ENCODE data around the gene MBP.

The MBP gene

DNA sequence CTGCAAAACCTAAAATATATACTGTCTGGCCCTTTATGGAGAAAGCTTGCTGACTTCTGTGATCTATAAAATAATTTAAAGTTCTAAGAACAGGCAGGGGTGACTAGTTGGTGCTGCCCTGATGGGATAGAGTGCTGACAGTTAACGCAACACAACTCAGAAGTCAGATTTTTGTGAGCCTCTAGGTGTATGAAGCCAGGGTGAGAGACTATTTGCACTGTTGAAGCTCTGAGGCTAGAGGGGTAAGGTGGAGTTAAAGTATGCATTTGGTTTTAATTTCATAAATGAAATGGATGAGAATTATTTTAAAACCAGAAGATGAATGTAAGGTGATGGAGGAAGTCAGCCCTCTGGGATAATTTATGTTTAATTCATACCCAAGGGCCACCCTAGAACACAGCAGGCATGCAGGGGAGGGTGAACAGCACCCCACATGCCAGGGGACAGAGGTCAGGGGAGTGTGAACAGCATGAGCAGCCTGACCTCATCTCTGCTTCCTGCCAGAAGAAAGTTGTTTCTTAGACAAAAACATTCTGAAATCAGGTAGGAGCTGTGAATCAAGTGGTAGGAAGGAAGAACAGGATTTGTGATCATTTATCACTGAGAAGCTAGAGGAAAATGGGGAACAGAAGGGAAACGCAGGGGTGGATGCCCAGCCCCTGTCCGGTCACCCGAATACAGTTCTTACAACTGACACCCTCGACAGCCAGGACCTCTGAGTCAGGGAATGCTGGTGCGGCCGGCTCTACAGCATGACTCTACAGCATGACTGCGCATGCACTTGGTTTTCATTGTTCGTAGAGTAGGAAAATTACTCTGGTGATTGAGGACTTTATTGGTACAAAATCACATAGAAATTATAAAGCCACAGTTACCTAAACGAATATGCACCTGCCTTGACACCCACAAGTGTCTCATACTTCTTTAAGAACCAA lies 93.1 kb downstream of the MBP start:
- WGBS, 2 experiments (ENCODE audit: insufficient coverage in 2 of 2), result 76 to 97% methylated on average over 2 to 5 of the region's 10 CpGs
- no peaks in the 10 kb centered on the region for H3K9me3 ChIP-seq (ENCODE audit: control insufficient read depth, low read length)

GRCh38 chr18:77038182-77038858 lies 94.3 kb downstream of the MBP start:
- Histone ChIP-seq H3K27ac (ENCODE audit: low read depth, low read length, severe bottlenecking) (no peak overlapping the region), H3K36me3 (ENCODE audit: control insufficient read depth, insufficient read depth, low read length) (no peaks in the 10 kb centered on the region), H3K4me3 (ENCODE audit: extremely low read depth, insufficient read depth, low read length, poor library complexity, severe bottlenecking) (no peak overlapping the region), H3K4me1 (ENCODE audit: control insufficient read depth, insufficient read depth, low read length, poor library complexity, severe bottlenecking) (no peaks in the 10 kb centered on the region), H3K9me3 (ENCODE audit: control insufficient read depth, low read length) (no peaks in the 10 kb centered on the region)
- WGBS, 2 experiments (ENCODE audit: insufficient coverage in 2 of 2), result 71 to 86% methylated on average over 1 of the region's 3 CpGs

More for the DNA sequence above, 93.1 kb downstream of the MBP start:
- Histone ChIP-seq H3K36me3 (ENCODE audit: control insufficient read depth, insufficient read depth, low read length) (no peaks in the 10 kb centered on the region), H3K4me1 (ENCODE audit: control insufficient read depth, insufficient read depth, low read length, poor library complexity, severe bottlenecking) (no peaks in the 10 kb centered on the region), H3K27ac (ENCODE audit: low read depth, low read length, severe bottlenecking) (no peak overlapping the region), H3K4me3 (ENCODE audit: extremely low read depth, insufficient read depth, low read length, poor library complexity, severe bottlenecking) (no peak overlapping the region)

GRCh38 chr18:77037567-77037966 lies 95.0 kb downstream of the MBP start:
- WGBS, 2 experiments (ENCODE audit: insufficient coverage in 2 of 2), result 89 to 91% methylated on average over 8 to 10 of the region's 13 CpGs
- H3K4me1 ChIP-seq (ENCODE audit: control insufficient read depth, insufficient read depth, low read length, poor library complexity, severe bottlenecking), result no peaks in the 10 kb centered on the region
- no peaks in the 10 kb centered on the region for H3K9me3 ChIP-seq (ENCODE audit: control insufficient read depth, low read length)
- no peak overlapping the region for H3K27ac ChIP-seq (ENCODE audit: low read depth, low read length, severe bottlenecking)
- H3K36me3 ChIP-seq (ENCODE audit: control insufficient read depth, insufficient read depth, low read length), result no peaks in the 10 kb centered on the region
- no peak overlapping the region for H3K4me3 ChIP-seq (ENCODE audit: extremely low read depth, insufficient read depth, low read length, poor library complexity, severe bottlenecking)

DNA sequence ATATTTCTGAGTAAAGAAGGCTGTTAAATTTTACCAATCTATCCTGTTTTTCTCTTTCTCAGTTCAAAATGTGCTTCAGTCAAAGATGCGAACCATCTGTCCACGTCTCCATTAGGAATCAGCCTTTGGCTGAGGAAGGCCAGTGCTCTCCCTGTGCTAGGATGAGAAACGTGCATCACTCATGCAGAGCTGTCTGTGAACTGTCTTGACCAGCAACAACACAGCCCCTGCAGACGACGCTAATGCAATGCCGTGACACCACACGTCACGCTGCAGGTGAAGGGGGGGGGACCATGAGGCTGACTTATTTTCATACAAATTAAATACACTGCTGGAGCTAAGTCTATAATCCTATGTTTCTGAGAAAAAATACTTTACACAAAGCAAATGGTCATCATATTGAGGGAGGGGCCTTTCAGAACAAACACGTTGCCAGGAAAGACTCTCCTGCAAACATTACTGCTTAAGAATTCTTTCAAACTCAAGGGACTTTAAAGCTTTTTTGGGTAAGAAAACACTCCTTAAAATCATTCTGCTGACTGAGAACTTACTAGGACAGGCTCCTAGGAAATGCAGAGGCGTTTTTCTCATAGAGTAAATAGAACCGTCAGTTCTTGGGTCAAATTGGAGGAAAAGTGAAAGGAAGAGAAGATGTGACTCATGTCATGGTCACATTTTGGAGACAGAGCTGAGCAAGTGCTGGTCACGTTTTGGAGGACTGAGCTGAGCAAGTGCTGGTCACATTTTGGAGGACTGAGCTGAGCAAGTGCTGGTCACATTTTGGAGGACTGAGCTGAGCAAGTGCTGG lies 97.0 kb downstream of the MBP start:
- no peak overlapping the region for H3K4me3 ChIP-seq (ENCODE audit: extremely low read depth, insufficient read depth, low read length, poor library complexity, severe bottlenecking)
- whole genome bisulfite sequencing, 2 experiments (ENCODE audit: insufficient coverage in 2 of 2), result 66 to 67% methylated on average over 6 to 9 of the region's 12 CpGs

GRCh38 chr18:77033575-77033974 lies 99.0 kb downstream of the MBP start:
- WGBS, 2 experiments (ENCODE audit: insufficient coverage in 2 of 2), result 80 to 87% methylated on average over 2 of the region's 3 CpGs

More for the DNA sequence above, 97.0 kb downstream of the MBP start:
- Histone ChIP-seq H3K27ac (ENCODE audit: low read depth, low read length, severe bottlenecking) (no peak overlapping the region), H3K4me1 (ENCODE audit: control insufficient read depth, insufficient read depth, low read length, poor library complexity, severe bottlenecking) (no peaks in the 10 kb centered on the region), H3K9me3 (ENCODE audit: control insufficient read depth, low read length) (no peaks in the 10 kb centered on the region), H3K36me3 (ENCODE audit: control insufficient read depth, insufficient read depth, low read length) (no peaks in the 10 kb centered on the region)

DNA sequence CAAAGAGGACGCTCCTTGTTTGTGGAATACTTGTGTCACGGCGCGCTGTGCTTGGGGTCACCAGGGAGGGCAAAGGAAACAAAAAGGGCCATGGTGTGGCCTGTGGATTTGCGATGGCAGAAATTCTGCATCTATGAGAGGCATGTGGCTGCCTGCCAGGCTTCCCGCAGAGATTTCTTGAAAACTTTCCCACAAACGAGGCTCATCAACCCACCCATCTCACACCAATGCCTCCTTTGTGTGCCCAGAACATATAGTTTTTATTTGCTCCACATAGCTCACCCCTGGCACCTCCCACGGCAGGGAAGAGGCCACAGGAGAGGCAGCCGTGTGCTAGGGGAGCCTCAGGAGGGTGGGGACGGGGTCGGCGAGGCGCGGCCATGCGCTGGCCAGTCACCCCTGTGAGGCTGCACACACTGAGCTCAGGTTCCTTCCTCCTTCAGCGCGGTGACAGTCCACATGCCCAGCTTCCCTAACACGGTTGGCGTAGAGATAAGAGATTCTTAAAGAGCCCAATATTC lies 100.3 kb downstream of the MBP start:
- 84 to 89% methylated on average over 18 to 19 of the region's 19 CpGs for WGBS, 2 experiments (ENCODE audit: insufficient coverage in 2 of 2)

More at GRCh38 chr18:77033575-77033974, 99.0 kb downstream of the MBP start:
- Histone ChIP-seq H3K27ac (ENCODE audit: low read depth, low read length, severe bottlenecking) (no peak overlapping the region), H3K4me3 (ENCODE audit: extremely low read depth, insufficient read depth, low read length, poor library complexity, severe bottlenecking) (no peak overlapping the region), H3K36me3 (ENCODE audit: control insufficient read depth, insufficient read depth, low read length) (no peaks in the 10 kb centered on the region), H3K9me3 (ENCODE audit: control insufficient read depth, low read length) (no peaks in the 10 kb centered on the region), H3K4me1 (ENCODE audit: control insufficient read depth, insufficient read depth, low read length, poor library complexity, severe bottlenecking) (no peaks in the 10 kb centered on the region)

GRCh38 chr18:77031662-77032061 lies 100.9 kb downstream of the MBP start:
- Histone ChIP-seq H3K4me1 (ENCODE audit: control insufficient read depth, insufficient read depth, low read length, poor library complexity, severe bottlenecking) (no peaks in the 10 kb centered on the region), H3K27ac (ENCODE audit: low read depth, low read length, severe bottlenecking) (no peak overlapping the region), H3K4me3 (ENCODE audit: extremely low read depth, insufficient read depth, low read length, poor library complexity, severe bottlenecking) (no peak overlapping the region), H3K9me3 (ENCODE audit: control insufficient read depth, low read length) (no peaks in the 10 kb centered on the region), H3K36me3 (ENCODE audit: control insufficient read depth, insufficient read depth, low read length) (no peaks in the 10 kb centered on the region)
- 83 to 91% methylated on average over 6 to 9 of the region's 9 CpGs for WGBS, 2 experiments (ENCODE audit: insufficient coverage in 2 of 2)

More for the DNA sequence above, 100.3 kb downstream of the MBP start:
- Histone ChIP-seq H3K4me1 (ENCODE audit: control insufficient read depth, insufficient read depth, low read length, poor library complexity, severe bottlenecking) (no peaks in the 10 kb centered on the region), H3K27ac (ENCODE audit: low read depth, low read length, severe bottlenecking) (no peak overlapping the region), H3K4me3 (ENCODE audit: extremely low read depth, insufficient read depth, low read length, poor library complexity, severe bottlenecking) (no peak overlapping the region), H3K36me3 (ENCODE audit: control insufficient read depth, insufficient read depth, low read length) (no peaks in the 10 kb centered on the region), H3K9me3 (ENCODE audit: control insufficient read depth, low read length) (no peaks in the 10 kb centered on the region)

GRCh38 chr18:77030201-77030600 lies 102.4 kb downstream of the MBP start:
- no peaks in the 10 kb centered on the region for H3K36me3 ChIP-seq (ENCODE audit: control insufficient read depth, insufficient read depth, low read length)
- H3K27ac ChIP-seq (ENCODE audit: low read depth, low read length, severe bottlenecking), result no peak overlapping the region
- no peaks in the 10 kb centered on the region for H3K4me1 ChIP-seq (ENCODE audit: control insufficient read depth, insufficient read depth, low read length, poor library complexity, severe bottlenecking)
- no peaks in the 10 kb centered on the region for H3K9me3 ChIP-seq (ENCODE audit: control insufficient read depth, low read length)
- 97% methylated on average over 7 of the region's 7 CpGs for WGBS, 2 experiments (ENCODE audit: insufficient coverage in 2 of 2)
- no peak overlapping the region for H3K4me3 ChIP-seq (ENCODE audit: extremely low read depth, insufficient read depth, low read length, poor library complexity, severe bottlenecking)

GRCh38 chr18:77025831-77026363 lies 106.7 kb downstream of the MBP start:
- Histone ChIP-seq H3K4me1 (ENCODE audit: control insufficient read depth, insufficient read depth, low read length, poor library complexity, severe bottlenecking) (no peaks in the 10 kb centered on the region), H3K27ac (ENCODE audit: low read depth, low read length, severe bottlenecking) (no peak overlapping the region), H3K36me3 (ENCODE audit: control insufficient read depth, insufficient read depth, low read length) (no peaks in the 10 kb centered on the region), H3K4me3 (ENCODE audit: extremely low read depth, insufficient read depth, low read length, poor library complexity, severe bottlenecking) (no peak overlapping the region), H3K9me3 (ENCODE audit: control insufficient read depth, low read length) (no peaks in the 10 kb centered on the region)
- 92 to 96% methylated on average over 28 of the region's 28 CpGs for WGBS, 2 experiments (ENCODE audit: insufficient coverage in 2 of 2)

DNA sequence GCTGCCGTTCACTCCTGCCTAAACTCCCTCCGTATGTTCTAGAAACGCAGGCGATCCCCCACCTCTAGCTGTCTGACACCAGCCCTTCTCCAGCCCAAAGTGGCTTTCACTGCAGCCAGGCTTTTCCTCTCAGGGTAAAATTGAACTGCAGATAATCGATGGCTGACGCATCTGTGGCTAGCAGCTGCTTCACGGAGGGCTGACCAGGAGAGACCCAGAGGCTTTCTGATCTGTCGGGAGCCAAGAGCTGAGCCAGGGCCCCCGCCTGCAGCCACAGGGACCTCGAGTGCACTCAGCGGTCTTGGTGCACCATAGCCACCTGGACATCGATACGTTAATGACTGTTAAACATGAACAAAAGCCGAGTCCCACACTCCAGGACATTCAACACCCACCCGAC lies 107.5 kb downstream of the MBP start:
- no peak overlapping the region for H3K4me3 ChIP-seq (ENCODE audit: extremely low read depth, insufficient read depth, low read length, poor library complexity, severe bottlenecking)
- WGBS, 2 experiments (ENCODE audit: insufficient coverage in 2 of 2), result 89 to 90% methylated on average over 11 to 15 of the region's 15 CpGs
- H3K36me3 ChIP-seq (ENCODE audit: control insufficient read depth, insufficient read depth, low read length), result no peaks in the 10 kb centered on the region
- no peaks in the 10 kb centered on the region for H3K4me1 ChIP-seq (ENCODE audit: control insufficient read depth, insufficient read depth, low read length, poor library complexity, severe bottlenecking)
- H3K9me3 ChIP-seq (ENCODE audit: control insufficient read depth, low read length), result no peaks in the 10 kb centered on the region
- H3K27ac ChIP-seq (ENCODE audit: low read depth, low read length, severe bottlenecking), result no peak overlapping the region

Data from mesodermal cell (in vitro differentiated cells).